OCI-LY7 (cell line): ENCODE measurements around the gene ZNF547.

Experiments used
- CTCF ChIP-seq: fragments of 200-600 bp; sonication (generic); conservative IDR thresholded peaks from 2 replicates; pipeline ENCODE4 v1.5.1; 2014; ENCODE audit warnings: mild to moderate bottlenecking, antibody characterized with exemption, low read length, moderate library complexity, mixed read lengths
- EZH2phosphoT487 ChIP-seq: fragments of 200-600 bp; sonication (generic); IDR thresholded peaks from 2 replicates; pipeline ENCODE4 v1.6.1; 2018; ENCODE audit warnings: low read depth, borderline replicate concordance, mild to moderate bottlenecking, mixed run types, antibody characterized with exemption, low read length, moderate library complexity, mixed read lengths

GRCh38 chr19:57376151-57376550 lies 12.8 kb downstream of the ZNF547 start:
- TF ChIP-seq CTCF (no peak), EZH2phosphoT487 (no peak)
